H1 (cell line): ENCODE data around the gene MYOCOS. TPM values are rescaled to one million over a fixed set of nuclear protein-coding genes. Genes with fewer than 3 reads are reported as not detected.

Source experiments
- CBX8 ChIP-seq: fragments of 300-800, 300-1000 bp; sonication (generic); IDR thresholded peaks from 2 replicates; pipeline ENCODE4 v1.7.1; 2016; ENCODE audit warnings: low read depth, low read length, borderline replicate concordance
- CHD2 ChIP-seq: IDR thresholded peaks from 2 replicates; pipeline ENCODE4 v1.6.1; 2012; ENCODE audit warnings: low read length, improper control_type of control experiment
- CHD7 ChIP-seq: fragments of 300-600 bp; sonication (generic); IDR thresholded peaks from 2 replicates; pipeline ENCODE4 v1.7.1; 2012; ENCODE audit warnings: low read length, moderate library complexity, mild to moderate bottlenecking, inconsistent platforms; ENCODE audit not compliant: insufficient replicate concordance
- CTBP2 ChIP-seq: IDR thresholded peaks from 2 replicates; pipeline ENCODE4 v1.7.0; 2011; ENCODE audit warnings: borderline replicate concordance, mild to moderate bottlenecking, moderate library complexity, mixed read lengths, low read length; ENCODE audit not compliant: insufficient read depth, insufficient read length
- HDAC2 ChIP-seq, 2 experiments: fragments of 300-600 bp in 1 of 2; sonication (generic) in 1 of 2; IDR thresholded peaks; 2 replicates each; pipeline ENCODE4 v1.6.1; 2011 to 2012; ENCODE audit warnings: low read depth in 2 of 2, low read length in 2 of 2, mild to moderate bottlenecking in 2 of 2, moderate library complexity in 2 of 2, borderline replicate concordance in 1 of 2, inconsistent platforms in 1 of 2
- HDAC6 ChIP-seq: IDR thresholded peaks from one replicate; pipeline ENCODE4 v1.7.1; 2012; ENCODE audit warnings: low read depth, mild to moderate bottlenecking, inconsistent platforms, low read length, moderate library complexity
- JUND ChIP-seq: IDR thresholded peaks from 2 replicates; pipeline ENCODE4 v1.6.1; 2011; ENCODE audit warnings: mild to moderate bottlenecking, improper control_type of control experiment, low read length
- POU5F1 ChIP-seq: IDR thresholded peaks from 2 replicates; pipeline ENCODE4 v1.6.1; 2011; ENCODE audit warnings: low read depth, mild to moderate bottlenecking, low read length, moderate library complexity
- SIRT6 ChIP-seq: IDR thresholded peaks from one replicate; pipeline ENCODE4 v1.7.1; 2012; ENCODE audit warnings: low read length, inconsistent platforms
- SP2 ChIP-seq: IDR thresholded peaks from 2 replicates; pipeline ENCODE4 v1.6.1; 2012; ENCODE audit warnings: mild to moderate bottlenecking, low read length, inconsistent platforms
- SUZ12 ChIP-seq: fragments of 200-600 bp; sonication (generic); IDR thresholded peaks from 2 replicates; pipeline ENCODE4 v1.6.1; 2012; ENCODE audit warnings: mild to moderate bottlenecking, inconsistent platforms, low read length, moderate library complexity, mixed read lengths
- polyA plus RNA-seq, 7 experiments: library from polyadenylated mRNA; depleted of rRNA in 3 of 7; stranded (reverse) in 5 of 7; unstranded in 2 of 7; fragments of >200 nt in 5 of 7; fragments of 200-250 nt in 2 of 7; gene quantifications; 1 replicate in 5 of 7; 2 replicates in 1 of 7; 4 replicates in 1 of 7; pipeline versions ENCODE4 v1.2.1 to v1.2.3, GENCODE V29; 2011 to 2013; ENCODE audit warnings: missing spikeins in 2 of 7, mixed read lengths in 2 of 7
- total RNA-seq: library from RNA; stranded (reverse); fragmentation: NEBNext Ultra II Directional; extraction: Animal tissue kit (Norgen Biotek cat#: 25700); gene quantifications from 2 replicates; pipeline ENCODE4 v1.2.1, GENCODE V29; 2021
- TF ChIP-seq, protein P1 (sequence below): IDR thresholded peaks from 2 replicates; pipeline ENCODE4 v1.6.1; 2012; ENCODE audit warnings: inconsistent platforms

Gene MYOCOS
- total and polyA plus RNA-seq, 2 of the 8 experiments (the other 6 are each of a cell fraction or from before 2014, with no cell fraction given) = not detected

- TF ChIP-seq CHD7 (no peak), HDAC6 (no peak), CHD2 (no peak), POU5F1 (no peak), SUZ12 (no peak), JUND (no peak), SIRT6 (no peak), CBX8 (no peak), CTBP2 (no peak), HDAC2 (IDR thresholded peaks at IDR 0.05; ENCODE audit: borderline replicate concordance in 1 of 2, low read depth in 2 of 2, low read length in 2 of 2) (no peak), SP2 (no peak)
- TF ChIP-seq, protein P1, sequence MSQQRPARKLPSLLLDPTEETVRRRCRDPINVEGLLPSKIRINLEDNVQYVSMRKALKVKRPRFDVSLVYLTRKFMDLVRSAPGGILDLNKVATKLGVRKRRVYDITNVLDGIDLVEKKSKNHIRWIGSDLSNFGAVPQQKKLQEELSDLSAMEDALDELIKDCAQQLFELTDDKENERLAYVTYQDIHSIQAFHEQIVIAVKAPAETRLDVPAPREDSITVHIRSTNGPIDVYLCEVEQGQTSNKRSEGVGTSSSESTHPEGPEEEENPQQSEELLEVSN = no peak
Measured at GRCh38 chr1:171596119-171596518, 25.9 kb upstream of the MYOCOS start (continued).
